Activated CD4-positive, alpha-beta T cell treated with anti-CD3 and anti-CD28 coated beads for 24 hours (primary cell): ENCODE measurements around the gene TFAP2E.

Source experiments
- DNase-seq, 2 donors: peaks; one replicate each; pipeline ENCODE4 v3.0.0-alpha.2; 2020; ENCODE audit warnings: low read depth in 2 of 2

Gene TFAP2E

DNA sequence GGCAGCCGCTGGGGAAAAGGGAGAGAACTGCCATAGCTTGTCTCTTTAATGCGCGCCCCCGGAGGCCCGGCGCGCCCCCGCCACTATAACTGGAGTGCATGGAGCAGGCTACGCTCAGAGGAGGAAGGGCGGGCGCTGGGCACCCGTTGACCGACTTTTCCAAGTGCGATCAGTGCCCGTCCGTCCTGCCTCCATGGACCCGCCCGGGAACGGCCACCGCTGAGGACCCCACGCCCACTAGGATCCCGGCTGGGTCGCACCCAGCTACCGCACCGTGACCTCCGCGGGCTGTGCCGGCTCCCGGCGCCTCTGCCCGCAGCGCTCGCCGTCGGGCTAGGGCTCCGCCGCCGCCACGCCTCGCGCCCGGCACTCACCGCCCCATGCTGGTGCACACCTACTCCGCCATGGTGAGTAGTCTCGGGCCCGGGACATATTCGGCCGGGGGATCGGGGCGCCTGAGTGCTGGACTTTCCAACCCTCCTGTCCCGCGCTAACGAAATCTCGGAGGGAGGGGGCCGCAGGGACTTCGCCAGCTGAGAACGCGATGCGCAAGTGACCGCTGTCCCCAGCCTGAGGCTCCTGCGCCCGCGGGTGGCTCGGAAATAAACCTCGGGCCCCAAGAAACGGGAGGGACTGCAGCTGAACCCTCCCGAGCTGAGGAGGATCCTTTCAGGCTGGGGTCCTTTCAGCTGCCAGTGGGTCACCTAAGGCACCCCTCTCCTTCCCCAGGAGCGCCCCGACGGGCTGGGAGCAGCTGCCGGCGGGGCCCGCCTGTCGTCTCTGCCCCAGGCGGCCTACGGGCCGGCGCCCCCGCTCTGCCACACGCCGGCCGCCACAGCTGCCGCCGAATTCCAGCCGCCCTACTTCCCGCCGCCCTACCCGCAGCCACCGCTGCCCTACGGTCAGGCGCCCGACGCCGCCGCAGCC lies at the start of gene TFAP2E:
Gene TFAP2E, plus strand, starts transcription at position 117 of the 927 bp plus-strand sequence. Its CDS starts 264 bp downstream, at position 381.
- no peak for DNase-seq

GRCh38 chr1:35524106-35524505 lies 49.0 kb upstream of the TFAP2E start:
- DNase-seq: no peak

DNA sequence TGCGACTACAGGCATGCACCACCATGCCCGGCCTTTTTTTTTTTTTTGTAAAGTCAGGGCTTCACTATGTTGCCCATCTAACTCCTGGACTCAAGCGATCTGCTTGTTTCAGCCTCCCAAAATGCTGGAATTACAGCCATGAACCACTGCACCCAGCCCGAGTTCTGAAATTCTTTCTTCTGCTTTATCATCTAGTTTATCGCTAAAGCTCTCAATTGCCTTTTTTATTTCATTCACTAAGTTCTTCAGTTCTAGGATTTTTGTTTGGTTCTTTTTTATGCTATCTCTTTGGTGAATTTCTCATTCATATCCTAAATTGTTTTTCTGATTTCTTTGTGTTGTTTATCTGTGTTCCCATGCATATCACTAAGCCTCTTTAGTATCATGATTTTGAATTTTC lies 42.9 kb upstream of the TFAP2E start:
- DNase-seq: no peak

DNA sequence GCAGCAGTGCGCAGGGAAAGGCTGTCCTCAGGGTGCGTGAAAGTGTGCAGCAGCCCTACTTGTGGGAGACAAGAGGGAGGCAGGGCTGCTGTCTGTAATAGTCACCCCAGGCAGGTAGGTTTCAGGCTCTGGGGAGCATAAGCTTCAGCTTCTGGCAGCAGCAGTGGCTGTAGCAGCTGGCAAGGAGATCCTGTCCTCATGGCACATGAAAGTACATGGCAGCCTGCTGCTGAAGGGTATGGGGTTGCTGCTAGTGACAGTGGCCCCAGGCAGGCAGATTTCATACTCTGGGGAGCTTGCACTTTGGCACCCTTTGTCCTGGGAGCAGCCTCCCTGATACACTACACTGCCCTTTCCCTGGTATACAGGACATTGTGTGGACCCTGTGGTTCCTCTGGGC lies 42.2 kb upstream of the TFAP2E start:
- no peak for DNase-seq

DNA sequence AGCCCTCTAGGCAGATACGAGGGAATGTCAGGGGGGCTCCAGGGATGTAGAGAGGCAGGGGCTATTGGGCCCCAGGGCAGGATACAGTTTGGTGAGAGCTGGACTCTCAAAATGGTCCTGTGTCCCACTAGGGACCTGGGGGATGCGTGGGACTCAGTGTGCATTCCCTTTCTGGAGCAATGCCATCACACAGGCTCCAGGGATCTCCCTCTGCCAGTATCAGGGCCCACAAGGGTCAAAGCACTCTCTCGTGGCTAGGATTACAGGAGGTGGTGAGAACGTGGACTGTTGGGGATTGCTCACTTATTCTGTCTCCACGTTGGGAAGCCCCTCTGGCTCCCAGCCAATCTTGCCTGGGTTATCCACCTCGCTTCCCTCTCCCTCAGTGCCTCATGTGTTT lies 41.7 kb upstream of the TFAP2E start:
- no peak for DNase-seq

- DNase-seq: no peak
Observed at GRCh38 chr1:35532497-35533223, 40.5 kb upstream of the TFAP2E start.

GRCh38 chr1:35533586-35533985 lies 39.5 kb upstream of the TFAP2E start:
- DNase-seq: no peak

GRCh38 chr1:35535243-35535642 lies 37.9 kb upstream of the TFAP2E start:
- DNase-seq: no peak

DNA sequence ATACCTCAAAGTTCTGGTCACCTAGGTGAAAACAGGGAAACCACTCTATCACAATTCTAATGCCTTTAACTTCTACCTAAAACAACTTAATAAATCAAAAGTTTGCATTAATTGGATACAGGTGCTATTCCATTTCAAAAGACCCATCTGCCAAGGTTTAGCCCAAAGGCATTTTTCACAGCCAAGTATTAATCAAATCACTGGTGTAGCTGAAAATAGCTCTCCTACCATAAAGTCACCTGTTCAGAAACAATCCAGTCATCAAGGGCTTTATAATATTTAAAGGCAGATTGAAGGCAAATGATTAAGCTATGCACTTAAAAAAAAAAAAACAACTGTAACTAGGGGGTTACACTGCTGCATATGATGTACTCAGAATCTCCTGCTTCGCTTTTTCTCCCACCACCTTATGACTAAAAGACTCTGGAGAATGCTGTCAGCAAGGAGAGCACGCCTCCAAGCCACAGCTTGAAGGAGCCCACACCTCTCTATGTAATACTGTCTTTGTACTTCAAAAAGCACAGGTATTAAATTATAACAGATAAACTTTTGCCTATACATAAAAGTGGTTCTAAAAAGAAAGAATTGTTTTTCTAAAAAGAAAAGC lies 36.5 kb upstream of the TFAP2E start:
- DNase-seq: no peak

- DNase-seq: no peak
Observed at GRCh38 chr1:35537806-35538205, 35.3 kb upstream of the TFAP2E start.

DNA sequence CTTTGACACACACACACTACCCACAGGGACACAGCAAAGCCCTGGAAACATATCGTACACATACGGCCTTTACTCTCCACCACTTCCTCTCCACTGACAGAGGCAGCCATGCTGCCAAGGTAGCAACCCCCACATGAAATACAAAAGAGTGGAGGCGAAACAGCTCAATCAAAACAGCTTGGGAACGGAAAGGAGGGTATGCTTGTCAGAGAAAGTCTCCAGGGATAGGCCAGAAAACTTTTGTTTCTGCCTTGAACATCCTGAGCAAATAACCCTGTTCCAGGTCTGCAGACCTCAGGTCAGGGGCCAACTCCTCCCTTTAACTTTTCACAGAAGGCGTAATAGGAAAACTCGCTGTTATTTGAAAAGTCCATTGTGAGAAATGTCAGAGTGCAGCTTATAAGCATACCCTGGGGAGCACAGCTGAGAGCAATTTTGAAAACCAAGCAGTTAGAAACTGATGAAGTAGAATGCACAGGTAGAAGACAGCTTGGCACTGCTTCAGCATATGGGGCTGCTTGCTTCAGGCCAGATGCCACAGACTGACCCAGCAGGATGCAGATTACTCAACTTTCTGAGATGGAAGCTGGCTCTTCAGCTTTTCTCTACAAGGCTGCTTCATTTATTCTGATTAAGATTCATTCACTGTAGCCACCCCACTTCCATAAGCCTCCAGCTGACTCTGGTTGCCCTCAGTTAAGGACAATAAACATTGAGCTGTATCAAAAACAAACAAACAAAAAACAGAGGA lies 33.9 kb upstream of the TFAP2E start:
- DNase-seq: no peak

GRCh38 chr1:35539824-35540261 lies 33.3 kb upstream of the TFAP2E start:
- DNase-seq: no peak

GRCh38 chr1:35544976-35545375 lies 28.1 kb upstream of the TFAP2E start:
- DNase-seq: no peak

GRCh38 chr1:35546614-35547013 lies 26.5 kb upstream of the TFAP2E start:
- no peak for DNase-seq

DNA sequence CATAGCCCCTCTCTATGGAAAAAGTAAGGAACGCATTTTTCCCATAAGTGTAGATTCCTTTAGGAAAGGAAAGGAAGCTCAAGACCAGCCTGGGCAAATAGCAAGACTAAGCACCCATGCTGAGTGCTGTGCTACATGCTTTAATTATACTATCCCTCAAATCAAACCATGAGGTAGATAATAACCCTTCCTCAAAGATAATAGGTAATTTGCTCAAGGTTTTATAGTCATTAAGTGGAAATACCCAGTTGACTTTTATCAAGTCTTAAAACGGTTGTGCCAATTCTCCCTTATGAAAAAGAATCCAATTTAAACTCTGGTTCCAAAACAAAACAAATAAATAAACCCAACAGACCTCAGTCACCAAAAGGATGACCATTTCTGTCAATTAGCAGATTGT lies 19.3 kb upstream of the TFAP2E start:
- DNase-seq: no peak

GRCh38 chr1:35554266-35555211 lies 18.6 kb upstream of the TFAP2E start:
- no peak for DNase-seq

DNA sequence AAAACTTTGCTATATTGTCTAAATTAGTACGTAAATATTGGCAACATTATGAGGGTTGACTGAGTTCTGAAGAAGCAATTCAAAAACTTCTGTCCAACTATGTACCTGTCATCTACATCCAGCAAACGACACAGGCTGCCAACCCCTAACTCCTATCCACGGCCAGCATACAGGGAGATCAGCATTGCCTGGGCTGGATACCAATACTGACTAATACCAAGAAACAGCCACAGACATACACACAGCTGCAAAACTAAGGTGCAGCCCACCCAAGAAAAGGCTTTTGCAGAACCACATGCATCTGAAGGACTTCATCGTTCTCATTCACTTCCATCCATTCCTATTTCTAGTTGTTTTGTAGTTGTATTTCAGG lies 17.9 kb upstream of the TFAP2E start:
- no peak for DNase-seq

DNA sequence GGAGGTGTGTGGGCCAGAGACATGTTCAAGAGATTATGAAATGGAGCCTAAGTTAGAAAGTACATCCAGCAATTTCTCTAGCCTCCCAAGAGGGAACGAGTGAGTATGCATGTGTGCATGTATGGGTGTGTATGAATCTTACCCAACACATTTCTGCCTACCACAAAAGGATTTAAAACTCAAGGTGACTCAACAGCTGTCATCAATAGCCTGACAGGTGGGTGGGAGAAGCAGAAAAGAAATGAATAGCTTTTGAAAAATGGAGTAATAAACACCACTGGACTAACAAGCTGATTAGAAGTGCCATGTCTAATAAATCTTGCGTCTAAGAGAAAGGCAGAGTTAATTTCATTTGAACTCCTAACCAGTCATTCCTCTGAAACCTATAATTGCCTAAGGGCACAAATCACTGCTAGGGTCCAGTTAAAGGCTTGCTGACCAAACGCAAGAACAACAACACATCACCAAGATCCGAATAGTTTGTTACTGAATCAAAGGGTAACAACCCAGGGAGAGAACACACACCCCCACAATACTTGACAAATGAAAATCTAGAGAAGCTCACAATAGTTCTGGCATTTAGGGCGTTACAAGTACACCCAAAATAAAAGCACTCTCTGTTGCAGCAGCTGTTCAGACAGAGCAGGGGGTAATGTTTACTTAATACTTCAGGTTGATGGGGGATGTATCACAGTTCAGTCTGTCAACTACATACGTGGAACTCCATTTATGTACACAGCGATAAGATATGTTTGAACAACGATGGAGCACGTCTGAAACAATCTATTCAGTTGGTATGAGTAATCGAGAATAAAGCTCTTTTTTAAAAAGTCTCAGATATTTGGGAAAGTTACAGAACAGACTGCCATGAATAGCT lies 17.3 kb upstream of the TFAP2E start:
- no peak for DNase-seq

DNA sequence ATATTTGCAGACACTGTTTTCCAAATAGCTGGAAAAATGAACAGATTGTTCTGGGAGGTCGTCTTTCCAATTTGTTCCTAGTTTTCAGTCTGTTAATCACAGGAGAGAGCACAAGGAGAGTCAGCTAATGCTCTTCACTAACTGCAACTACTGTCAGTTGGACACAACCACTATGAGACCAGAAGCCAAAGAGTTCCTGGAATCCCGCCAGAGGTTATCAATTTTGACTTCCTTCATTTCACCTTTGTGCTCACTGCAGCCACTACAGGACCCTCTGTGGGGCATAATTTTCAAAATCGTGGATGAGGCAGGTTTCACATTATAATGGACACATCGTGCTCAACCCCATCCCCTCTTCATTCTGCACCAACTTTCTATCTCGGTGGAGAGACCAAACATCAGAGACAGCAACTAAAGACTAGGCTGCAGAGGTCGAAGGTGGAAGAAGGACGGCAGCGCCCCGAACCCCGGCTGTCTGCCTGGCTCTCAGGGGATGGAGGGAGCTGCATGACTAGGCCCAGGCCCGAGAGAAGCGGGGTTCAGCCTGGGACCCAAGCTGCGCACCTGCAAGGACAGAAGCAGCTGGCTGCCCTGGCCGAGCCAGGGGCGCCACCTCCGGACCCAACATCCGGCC lies 16.5 kb upstream of the TFAP2E start:
- no peak for DNase-seq
